ENCODE results near the gene TMEM87A. TPM values are rescaled to one million over a fixed set of nuclear protein-coding genes. Genes with fewer than 3 reads are reported as not detected.

Gene TMEM87A
- total and polyA plus RNA-seq, 2 of the 4 experiments (the other 2 are of a cell fraction), result 16.6 to 45.3 TPM

- Histone ChIP-seq H3K9ac (ENCODE audit: low read depth, low read length) (no peak overlapping the region), H3K27me3 (ENCODE audit: control insufficient read depth, insufficient read depth, low read length) (no peaks in the 10 kb centered on the region), H3K4me1 (ENCODE audit: control insufficient read depth, insufficient read depth, low read length) (no peaks in the 10 kb centered on the region), H3K4me2 (ENCODE audit: low read depth, low read length) (no peak overlapping the region), H2AFZ (replicated peaks; ENCODE audit: low read length, poor library complexity) (no peak overlapping the region), H3K4ac (ENCODE audit: low read depth, low read length) (no peak overlapping the region), H3K4me3 (ENCODE audit: insufficient read depth, low read depth, low read length) (no peak overlapping the region), H4K91ac (ENCODE audit: insufficient read depth, low read depth, low read length) (no peak overlapping the region), H2BK20ac (ENCODE audit: low read depth, low read length) (no peak overlapping the region), H3K14ac (replicated peaks; ENCODE audit: low read depth, low read length) (no peak overlapping the region), H4K20me1 (ENCODE audit: insufficient read depth, low read length) (no peaks in the 10 kb centered on the region), H4K5ac (ENCODE audit: low read depth, low read length) (no peak overlapping the region), H3K18ac (ENCODE audit: low read depth, low read length) (no peak overlapping the region), H2AK5ac (ENCODE audit: low read depth, low read length) (no peak overlapping the region), H3K79me1 (ENCODE audit: low read depth in 1 of 2, low read length in 2 of 2) (no peaks in the 10 kb centered on the region), H3K36me3 (ENCODE audit: control insufficient read depth, insufficient read depth, low read length) (0 out of 2 replicates have a peak, but pooled peaks cover 1% of the 10 kb centered on the region), H2BK15ac (ENCODE audit: low read depth, low read length) (no peak overlapping the region), H2BK120ac (ENCODE audit: low read depth, low read length) (no peak overlapping the region), H3K9me1 (ENCODE audit: insufficient read depth, low read length) (no peaks in the 10 kb centered on the region), H3K56ac (ENCODE audit: extremely low read depth, insufficient read depth, low read length) (no peak overlapping the region), H3K23ac (ENCODE audit: low read depth, low read length) (no peak overlapping the region), H3K27ac (ENCODE audit: insufficient read depth, low read length) (no peak overlapping the region), H2BK5ac (ENCODE audit: low read depth, low read length, poor library complexity, severe bottlenecking) (no peak overlapping the region), H2AK9ac (replicated peaks; ENCODE audit: low read depth, low read length, poor library complexity) (no peak overlapping the region), H3K9me3 (ENCODE audit: control insufficient read depth, insufficient read depth, low read length) (no peaks in the 10 kb centered on the region), H4K8ac (ENCODE audit: low read depth in 2 of 2, low read length in 2 of 2) (no peak overlapping the region)
- POLR2A ChIA-PET (ENCODE audit: unreplicated experiment), result no interaction called here
- intact Hi-C loops (cut with micrococcal nuclease), result no loop called here
- no TSS peak for BruUV-seq (replicated peaks)
- WGBS, 2 experiments (ENCODE audit: extremely low coverage in 2 of 2, insufficient read length in 1 of 2), result no CpG with 5 or more reads among the region's 1 CpG
- dilution Hi-C loops (cut with HindIII; ENCODE audit: low sequenced_read_pairs, unreplicated experiment), result no loop called here
- in situ Hi-C loops (cut with MboI; ENCODE audit: low sequenced_read_pairs), result no loop called here
- CTCF ChIA-PET, result interaction anchor here (1.0 kb wide), 1 partner anchor 10 kb away, joined by 4 read pairs; no protein-coding TSS in a partner anchor
- TF ChIP-seq RAD21 (IDR thresholded peaks at IDR 0.05; ENCODE audit: low read length), result no peak
- no peak for TF ChIP-seq RFX5 (IDR thresholded peaks at IDR 0.05; ENCODE audit: low read depth, low read length)
- no peak for TF ChIP-seq CEBPB (IDR thresholded peaks at IDR 0.05; ENCODE audit: low read depth, low read length)
- TF ChIP-seq ELK1 (IDR thresholded peaks at IDR 0.05; ENCODE audit: borderline replicate concordance, low read depth, low read length), result no peak
- TF ChIP-seq USF2 (IDR thresholded peaks at IDR 0.05; ENCODE audit: low read depth, low read length), result no peak
- TF ChIP-seq FOS (IDR thresholded peaks at IDR 0.05; ENCODE audit: low read depth, low read length), result no peak
- no peak for TF ChIP-seq MAFK (IDR thresholded peaks at IDR 0.05; ENCODE audit: low read depth, low read length)
- no peak for TF ChIP-seq NFE2L2 (IDR thresholded peaks at IDR 0.05; ENCODE audit: low read depth, low read length)
- TF ChIP-seq POLR2A (IDR thresholded peaks at IDR 0.05; ENCODE audit: low read depth, low read length), result no peak
- TF ChIP-seq BHLHE40 (IDR thresholded peaks at IDR 0.05; ENCODE audit: low read depth, low read length), result no peak
- TF ChIP-seq CTCF (conservative IDR thresholded peaks at IDR 0.05; ENCODE audit: low read depth, low read length), result no peak
- no peak for TF ChIP-seq CHD1 (IDR thresholded peaks at IDR 0.05; ENCODE audit: low read depth, low read length)
- no peak for TF ChIP-seq RCOR1 (IDR thresholded peaks at IDR 0.05; ENCODE audit: insufficient replicate concordance, low read length)
- no peak for TF ChIP-seq MXI1 (IDR thresholded peaks at IDR 0.05; ENCODE audit: borderline replicate concordance, low read depth, low read length)
- TF ChIP-seq SMC3 (IDR thresholded peaks at IDR 0.05; ENCODE audit: low read depth, low read length), result no peak
- TF ChIP-seq MAZ (IDR thresholded peaks at IDR 0.05; ENCODE audit: borderline replicate concordance, low read depth, low read length), result no peak
- ATAC-seq (ENCODE audit: low read depth) (no peak), DNase-seq (no peak)
Observed at GRCh38 chr15:42306681-42307080, 33.4 kb upstream of the TMEM87A start.

Measured in IMR-90 (cell line).